ENCODE measurements around the gene TOP3A.
A peak's percentile ranks its signal among the peaks of the same experiment; 100 is the strongest.

The TOP3A gene

DNA sequence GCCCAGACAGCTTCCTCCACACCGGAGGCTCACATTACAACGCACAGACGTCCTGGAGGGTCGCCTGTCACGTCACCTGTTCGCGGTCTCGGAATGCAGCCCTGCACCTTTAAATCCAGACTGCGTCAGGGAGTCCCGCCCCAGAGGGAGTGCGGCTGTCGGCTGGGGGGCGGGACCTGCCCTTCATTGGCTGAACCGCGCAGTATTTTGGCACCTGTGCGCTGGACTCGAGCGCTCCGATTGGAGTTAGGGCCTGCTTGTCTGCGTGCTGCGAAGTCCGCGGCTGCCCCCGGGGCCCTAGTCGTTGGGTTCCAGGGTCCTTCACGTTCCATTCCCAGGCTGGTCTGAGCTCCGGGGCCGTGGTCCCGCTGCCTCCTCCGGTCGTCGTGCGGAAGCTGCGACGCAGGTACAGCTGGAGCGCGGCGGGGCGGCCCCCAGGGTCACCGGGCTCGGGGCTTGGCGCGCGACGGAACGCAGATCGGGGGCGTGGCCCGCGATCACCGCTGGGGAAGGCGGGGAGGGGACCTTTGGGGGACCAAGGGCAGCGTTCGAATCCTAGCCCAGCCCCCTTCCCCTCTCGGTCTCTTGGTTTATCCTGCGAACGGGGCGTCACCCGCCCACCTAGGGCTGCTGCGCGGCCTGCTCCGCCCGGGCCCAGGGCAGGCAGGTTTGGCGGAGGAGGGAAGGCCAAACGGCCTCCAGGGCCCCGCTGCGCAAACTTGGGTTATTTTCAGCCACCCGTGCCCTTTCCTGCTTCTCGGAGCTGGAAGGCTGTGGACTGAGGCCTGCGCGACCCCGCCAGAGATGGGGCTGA is 54.3 kb downstream of the TOP3A start, which contains the start of gene MIEF2:
TSS of gene MIEF2 (plus strand) at position 331 of the 814 bp plus-strand sequence. CDS start 2,059 bp downstream, outside the sequence.
- ChIA-PET POLR2A (no interaction called here), CTCF (interaction anchor here (1.1 to 6.1 kb wide), 5 partner anchors 11 to 28 kb away, joined by 3 to 27 read pairs (median 4); no protein-coding TSS in a partner anchor)
- TF ChIP-seq CTCF (IDR thresholded peaks at IDR 0.05; ENCODE audit: control extremely low read depth, extremely low read depth, low read depth, missing control alignments) = no peak

DNA sequence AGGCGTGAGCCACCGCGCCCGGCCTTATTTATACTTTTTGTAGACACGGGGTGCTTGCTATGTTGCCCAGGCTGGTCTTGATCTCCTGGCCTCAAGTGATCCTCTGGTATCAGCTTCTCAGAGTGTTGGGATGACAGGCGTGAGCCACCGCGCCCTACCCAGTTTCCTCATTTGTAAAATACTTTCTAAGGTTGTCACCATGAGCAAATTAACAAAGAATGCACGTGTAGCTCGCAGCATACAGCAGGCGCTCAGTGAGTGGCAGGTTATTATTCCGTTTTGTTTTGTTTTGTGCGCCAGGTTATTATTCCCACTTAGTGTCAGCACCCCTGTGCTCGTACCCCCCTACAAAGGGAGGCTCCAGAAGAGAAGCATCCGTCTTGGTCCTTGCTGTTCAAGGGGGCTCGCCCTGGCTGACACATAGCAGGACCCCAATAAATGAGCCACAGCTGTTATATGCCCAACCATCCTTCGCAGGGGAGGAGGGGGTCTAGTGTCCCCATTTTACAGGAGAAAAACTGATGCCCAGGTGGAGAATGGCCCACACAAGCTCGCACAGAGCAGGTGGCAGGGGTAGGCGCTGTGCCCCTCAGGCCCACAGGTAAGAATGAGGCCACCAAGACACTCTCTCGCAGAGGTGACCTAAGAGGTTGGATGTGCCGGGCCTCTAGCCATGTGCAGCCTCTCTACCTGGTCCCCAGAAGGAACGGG is 55.0 kb downstream of the TOP3A start:
- TF ChIP-seq CTCF (IDR thresholded peaks at IDR 0.05; ENCODE audit: control extremely low read depth, extremely low read depth, low read depth, missing control alignments) = no peak
- ChIA-PET POLR2A (no interaction called here), CTCF (interaction anchor here (1.1 to 2.0 kb wide), 5 partner anchors 12 to 42 kb away, joined by 3 to 7 read pairs (median 4); no protein-coding TSS in a partner anchor)
- DNase-seq (ENCODE audit: extremely low spot score) = no peak

More for the DNA sequence above, 54.3 kb downstream of the TOP3A start, which contains the start of gene MIEF2:
- DNase-seq (ENCODE audit: extremely low spot score) = peak; percentile 98

GRCh38 chr17:18258356-18259038 is 56.3 kb downstream of the TOP3A start, which contains the start of gene FLII:
TSS of gene FLII (minus strand) at chr17:18258738. CDS start at chr17:18258690, 48 bp downstream.
- ChIA-PET POLR2A (no interaction called here), CTCF (interaction anchor here (1.2 to 1.7 kb wide), 2 partner anchors 10 to 41 kb away, joined by 4 to 7 read pairs; no protein-coding TSS in a partner anchor)
- TF ChIP-seq CTCF (IDR thresholded peaks at IDR 0.05; ENCODE audit: control extremely low read depth, extremely low read depth, low read depth, missing control alignments) = no peak
- peak; percentile 74 for DNase-seq (ENCODE audit: extremely low spot score)

DNA sequence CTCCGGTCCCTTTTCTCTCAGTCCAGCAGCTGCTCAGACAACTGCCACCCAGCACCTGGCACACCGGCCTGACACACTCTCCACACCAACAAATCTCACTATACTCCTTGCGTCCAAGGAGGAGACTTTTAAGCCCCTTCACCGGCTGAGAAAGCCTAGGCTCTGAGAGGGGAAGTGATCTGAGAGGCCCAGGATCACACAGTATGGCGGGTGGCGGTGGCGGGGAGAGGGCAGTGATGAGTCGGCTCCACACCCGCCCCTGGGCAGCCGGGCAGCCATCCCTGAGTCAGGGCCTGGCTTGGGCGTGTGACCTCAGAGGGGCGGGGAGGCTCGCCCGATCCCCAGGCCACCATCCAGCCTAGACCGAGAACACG is 56.8 kb downstream of the TOP3A start:
- TF ChIP-seq CTCF (IDR thresholded peaks at IDR 0.05; ENCODE audit: control extremely low read depth, extremely low read depth, low read depth, missing control alignments) = no peak
- DNase-seq (ENCODE audit: extremely low spot score) = peak; percentile 73
- ChIA-PET CTCF (interaction anchor here (1.4 to 1.7 kb wide), 2 partner anchors 15 to 34 kb away, joined by 4 read pairs; no protein-coding TSS in a partner anchor), POLR2A (no interaction called here)

DNA sequence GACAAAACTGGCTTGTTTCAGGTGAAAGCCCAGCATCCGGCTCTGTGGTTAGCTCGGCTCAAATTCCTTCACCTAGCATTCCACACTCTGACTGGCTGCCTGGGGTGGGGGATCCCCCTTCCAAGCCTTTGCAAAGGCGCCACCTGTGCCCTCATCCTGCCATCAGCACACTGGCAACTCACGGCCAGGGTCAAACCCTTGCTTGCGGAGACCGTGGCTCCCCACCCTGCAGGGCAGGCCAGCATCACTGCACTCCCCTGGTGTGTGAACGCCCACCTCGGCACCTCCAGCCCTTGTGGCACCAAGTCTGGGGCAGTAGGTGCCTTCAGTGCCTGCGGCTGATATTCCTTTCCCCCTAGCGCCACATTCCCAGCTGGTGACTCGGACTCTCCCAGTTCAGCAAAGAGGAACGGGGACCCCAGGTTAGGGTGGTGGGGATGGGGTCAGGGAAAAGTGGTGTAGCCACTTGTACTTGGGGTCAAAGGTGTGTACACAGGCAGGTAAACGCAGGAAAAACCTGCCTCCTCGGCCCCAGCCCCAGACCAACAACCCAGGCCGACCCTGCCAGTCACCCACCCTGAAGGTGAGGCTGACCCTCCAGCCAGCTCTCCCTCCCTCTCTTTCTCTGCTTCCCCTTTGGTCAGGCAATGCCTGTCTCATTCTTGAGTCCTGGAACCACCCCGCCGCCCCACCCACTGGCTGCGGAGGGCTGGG is 57.4 kb downstream of the TOP3A start:
- DNase-seq (ENCODE audit: extremely low spot score) = peak; percentile 63
- CTCF ChIA-PET = interaction anchor here (1.4 to 1.7 kb wide), 3 partner anchors 10 to 34 kb away, joined by 4 to 5 read pairs (median 4); no protein-coding TSS in a partner anchor
- POLR2A ChIA-PET = interaction anchor here (0.6 kb wide), 1 partner anchor 28 kb away, joined by 5 read pairs; no protein-coding TSS in a partner anchor
- TF ChIP-seq CTCF (IDR thresholded peaks at IDR 0.05; ENCODE audit: control extremely low read depth, extremely low read depth, low read depth, missing control alignments) = no peak
